H9 (cell line): ENCODE measurements around the gene MARK4. TPM values are rescaled to one million over a fixed set of nuclear protein-coding genes. Genes with fewer than 3 reads are reported as not detected.

Experiments
- DNase-seq: peaks from one replicate; pipeline ENCODE4 v3.0.0-alpha.2; 2017
- H2AFZ ChIP-seq: one replicate; pipeline ENCODE4 v1.6.1; 2013; ENCODE audit warnings: mild to moderate bottlenecking, low read length, control low read depth, moderate library complexity
- H2AK5ac ChIP-seq: 2 replicates; pipeline ENCODE4 v1.6.1; 2013; ENCODE audit warnings: low read length, control low read depth, mixed read lengths; ENCODE audit not compliant: insufficient read length
- H2BK120ac ChIP-seq: one replicate; pipeline ENCODE4 v1.6.1; 2013; ENCODE audit warnings: low read depth, mild to moderate bottlenecking, low read length, control low read depth, inconsistent platforms; ENCODE audit not compliant: poor library complexity, severe bottlenecking
- H2BK12ac ChIP-seq: 2 replicates; pipeline ENCODE4 v1.6.1; 2013; ENCODE audit warnings: low read length, control low read depth, mixed read lengths, low read depth; ENCODE audit not compliant: insufficient read length
- H2BK15ac ChIP-seq: 2 replicates; pipeline ENCODE4 v1.6.1; 2013; ENCODE audit warnings: low read depth, low read length, control low read depth
- H2BK20ac ChIP-seq: one replicate; pipeline ENCODE4 v1.6.1; 2013; ENCODE audit warnings: low read depth, mild to moderate bottlenecking, low read length, control low read depth, inconsistent platforms; ENCODE audit not compliant: poor library complexity, severe bottlenecking
- H2BK5ac ChIP-seq: 2 replicates; pipeline ENCODE4 v1.6.1; 2013; ENCODE audit warnings: low read length, control low read depth, mixed read lengths; ENCODE audit not compliant: insufficient read length
- H3K14ac ChIP-seq: 2 replicates; pipeline ENCODE4 v1.6.1; 2013; ENCODE audit warnings: low read length, control low read depth; ENCODE audit not compliant: insufficient read depth
- H3K18ac ChIP-seq: 2 replicates; pipeline ENCODE4 v1.6.1; 2013; ENCODE audit warnings: low read depth, mild to moderate bottlenecking, mixed read lengths, low read length, control low read depth; ENCODE audit not compliant: insufficient read length
- H3K23ac ChIP-seq: 2 replicates; pipeline ENCODE4 v1.6.1; 2013; ENCODE audit warnings: low read length, control low read depth, mixed read lengths, low read depth; ENCODE audit not compliant: insufficient read length
- H3K23me2 ChIP-seq: 2 replicates; pipeline ENCODE4 v1.6.1; 2013; ENCODE audit warnings: low read depth, mild to moderate bottlenecking, mixed read lengths, low read length, control low read depth; ENCODE audit not compliant: insufficient read length, poor library complexity, severe bottlenecking
- H3K27ac ChIP-seq: 2 replicates; pipeline ENCODE4 v1.5.1; 2013; ENCODE audit warnings: low read length, control low read depth, mixed read lengths, low read depth; ENCODE audit not compliant: insufficient read length
- H3K27me3 ChIP-seq: 2 replicates; pipeline ENCODE4 v1.6.1; 2013; ENCODE audit warnings: low read length, control low read depth, inconsistent platforms; ENCODE audit not compliant: insufficient read depth
- H3K4ac ChIP-seq: 2 replicates; pipeline ENCODE4 v1.6.1; 2013; ENCODE audit warnings: low read depth, mild to moderate bottlenecking, control low read depth, inconsistent platforms, low read length, moderate library complexity
- H3K4me1 ChIP-seq: 2 replicates; pipeline ENCODE4 v1.6.1; 2013; ENCODE audit warnings: low read length, control low read depth, inconsistent platforms; ENCODE audit not compliant: insufficient read depth
- H3K4me2 ChIP-seq: 2 replicates; pipeline ENCODE4 v1.6.1; 2013; ENCODE audit warnings: low read length, control low read depth, mixed read lengths; ENCODE audit not compliant: insufficient read length, insufficient read depth
- H3K56ac ChIP-seq: 2 replicates; pipeline ENCODE4 v1.6.1; 2013; ENCODE audit warnings: low read depth, mild to moderate bottlenecking, mixed read lengths, low read length, control low read depth; ENCODE audit not compliant: insufficient read length
- H3K79me1 ChIP-seq: 2 replicates; pipeline ENCODE4 v1.6.1; 2013; ENCODE audit warnings: low read depth, mild to moderate bottlenecking, moderate library complexity, low read length, control low read depth, inconsistent platforms; ENCODE audit not compliant: insufficient read depth, poor library complexity, severe bottlenecking
- H3K79me2 ChIP-seq: 2 replicates; pipeline ENCODE4 v1.6.1; 2013; ENCODE audit warnings: low read length, control low read depth, inconsistent platforms; ENCODE audit not compliant: insufficient read depth
- H3K9ac ChIP-seq: 2 replicates; pipeline ENCODE4 v1.6.1; 2013; ENCODE audit warnings: low read length, control low read depth, mixed read lengths; ENCODE audit not compliant: insufficient read length; ENCODE audit errors: extremely low read depth
- H3K9me3 ChIP-seq: one replicate; pipeline ENCODE4 v1.6.1; 2013; ENCODE audit warnings: low read depth, low read length, inconsistent platforms; ENCODE audit not compliant: control insufficient read depth
- H3T11ph ChIP-seq: one replicate; pipeline ENCODE4 v1.6.1; 2013; ENCODE audit warnings: mild to moderate bottlenecking, low read length, control low read depth, inconsistent platforms
- H4K20me1 ChIP-seq: one replicate; pipeline ENCODE4 v1.6.1; 2013; ENCODE audit not compliant: control insufficient read depth, insufficient read length, insufficient read depth
- H4K5ac ChIP-seq: 2 replicates; pipeline ENCODE4 v1.6.1; 2013; ENCODE audit warnings: low read depth, mild to moderate bottlenecking, mixed read lengths, low read length, control low read depth; ENCODE audit not compliant: insufficient read length
- H4K8ac ChIP-seq: replicated peaks from 2 replicates; pipeline ENCODE4 v1.6.1; 2013; ENCODE audit warnings: low read length, control low read depth, mixed read lengths, low read depth; ENCODE audit not compliant: insufficient read length
- H4K91ac ChIP-seq: 2 replicates; pipeline ENCODE4 v1.6.1; 2013; ENCODE audit warnings: low read depth, mild to moderate bottlenecking, moderate library complexity, mixed read lengths, low read length, control low read depth; ENCODE audit not compliant: insufficient read length
- H3K27ac Mint-ChIP-seq, 3 experiments: 2 replicates in 2 of 3; 3 replicates in 1 of 3; pipeline ENCODE4 v1.8.0; 2020 to 2021; ENCODE audit warnings: mixed read lengths in 3 of 3, mild to moderate bottlenecking in 1 of 3, moderate library complexity in 1 of 3
- H3K27me3 Mint-ChIP-seq: 2 replicates; pipeline ENCODE4 v1.8.0; 2021; ENCODE audit warnings: low read depth, mild to moderate bottlenecking, moderate library complexity, mixed read lengths
- H3K36me3 Mint-ChIP-seq, 3 experiments: 2 replicates in 2 of 3; 3 replicates in 1 of 3; pipeline ENCODE4 v1.8.0; 2020 to 2021; ENCODE audit warnings: low read depth in 3 of 3, mixed read lengths in 3 of 3; ENCODE audit not compliant: insufficient read depth in 1 of 3
- H3K4me1 Mint-ChIP-seq, 2 experiments: 2 replicates each; pipeline ENCODE4 v1.8.0; 2020; ENCODE audit warnings: mixed read lengths in 2 of 2
- H3K4me3 Mint-ChIP-seq, 2 experiments: 2 replicates in 1 of 2; 3 replicates in 1 of 2; pipeline ENCODE4 v1.8.0; 2020 to 2021; ENCODE audit warnings: mild to moderate bottlenecking in 2 of 2, mixed read lengths in 2 of 2, moderate library complexity in 1 of 2
- H3K9me3 Mint-ChIP-seq, 2 experiments: 2 replicates in 1 of 2; 3 replicates in 1 of 2; pipeline ENCODE4 v1.8.0; 2020; ENCODE audit warnings: mild to moderate bottlenecking in 2 of 2, mixed read lengths in 2 of 2, moderate library complexity in 1 of 2
- CTCF ChIP-seq: fragments of 200-600 bp; sonication (generic); conservative IDR thresholded peaks from 3 replicates; pipeline ENCODE4 v1.8.0; 2021; ENCODE audit warnings: antibody characterized with exemption, mild to moderate bottlenecking
- WGBS: extraction: QIAGEN DNeasy Blood & Tissue Kit; methylation state at CpG from one replicate; pipeline ENCODE4 v1.1.7; 2013; ENCODE audit warnings: missing lambda C conversion rate, low lambda C conversion rate, mixed read lengths; ENCODE audit not compliant: insufficient read length; ENCODE audit errors: extremely low coverage; 5-methylcytosine and 5-hydroxymethylcytosine counted together
- total RNA-seq: library from RNA; stranded (reverse); gene quantifications from 2 replicates; pipeline ENCODE4 v1.2.1, GENCODE V29; 2021

The MARK4 gene
- total RNA-seq, 1 experiment from 2014 or later = 44.7 TPM

DNA sequence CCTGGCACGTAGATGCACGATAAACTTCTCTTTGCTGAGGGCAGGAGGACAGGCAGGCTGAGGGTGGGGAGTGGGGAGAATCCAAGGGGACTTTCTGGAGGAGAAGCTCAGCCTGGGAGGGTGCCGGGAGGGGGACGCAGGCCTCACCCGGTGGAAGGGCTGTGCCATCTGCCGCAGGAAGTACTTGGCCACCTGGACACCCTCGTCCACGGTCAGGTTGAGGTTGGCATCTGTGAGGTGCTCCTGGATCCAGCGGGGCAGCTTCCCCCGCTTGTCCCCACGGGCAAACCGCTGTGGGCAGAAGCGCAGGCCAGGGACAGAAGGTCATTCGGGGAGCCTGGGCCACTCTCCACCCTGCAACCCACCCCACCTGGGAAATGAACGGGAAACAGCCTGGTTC is 101.0 kb downstream of the MARK4 start:
- H2BK20ac ChIP-seq = no peak overlapping the region
- H3K18ac ChIP-seq = no peak overlapping the region
- peaks cover 43 to 80% (median 75%) of the 10 kb centered on the region in 3 experiments; a peak in 6 of 7 replicates for H3K36me3 Mint-ChIP-seq
- no peaks in the 10 kb centered on the region for H3K27me3 Mint-ChIP-seq
- no peak overlapping the region for H3K4me3 Mint-ChIP-seq
- H3K9me3 ChIP-seq = no peaks in the 10 kb centered on the region
- no peak overlapping the region for H2BK15ac ChIP-seq
- no peaks in the 10 kb centered on the region for H3K27me3 ChIP-seq
- peaks cover 2% of the 10 kb centered on the region for H4K20me1 ChIP-seq
- TF ChIP-seq CTCF = no peak
- no peak overlapping the region for H4K91ac ChIP-seq
- H3K56ac ChIP-seq = no peak overlapping the region
- no CpG with 5 or more reads among the region's 15 CpGs for WGBS
- H3K27ac ChIP-seq = no peak overlapping the region
- no peaks in the 10 kb centered on the region for H3K23me2 ChIP-seq
- H2AFZ ChIP-seq = no peak overlapping the region
- H4K5ac ChIP-seq = no peak overlapping the region
- DNase-seq = no peak
- no peak overlapping the region for H3K14ac ChIP-seq
- no peaks in the 10 kb centered on the region for H3K79me1 ChIP-seq
- H2BK12ac ChIP-seq = no peak overlapping the region
- no peak overlapping the region for H3K9ac ChIP-seq
- no peak overlapping the region for H3K27ac Mint-ChIP-seq
- no peaks in the 10 kb centered on the region for H3K79me2 ChIP-seq
- H3K4me1 ChIP-seq = no peaks in the 10 kb centered on the region
- no peak overlapping the region for H3K4ac ChIP-seq
- no peak overlapping the region for H3K4me2 ChIP-seq
- no peak overlapping the region for H2BK5ac ChIP-seq
- peaks cover 8 to 14% of the 10 kb centered on the region in 2 experiments; a peak in 3 of 4 replicates for H3K4me1 Mint-ChIP-seq
- H3K9me3 Mint-ChIP-seq = no peaks in the 10 kb centered on the region
- no peak overlapping the region for H2AK5ac ChIP-seq
- H2BK120ac ChIP-seq = no peak overlapping the region
- H3T11ph ChIP-seq = no peak overlapping the region
- H3K23ac ChIP-seq = no peak overlapping the region
- no peak overlapping the region for H4K8ac ChIP-seq
